K562 (cell line): ENCODE data around the gene PPP1R10. TPM values are rescaled to one million over a fixed set of nuclear protein-coding genes. Genes with fewer than 3 reads are reported as not detected.

Source experiments
- DACH1 ChIP-seq: fragments of 450-650 bp; IDR thresholded peaks from 2 replicates; pipeline ENCODE4 v1.6.1; 2018; ENCODE audit not compliant: partially characterized antibody
- DIDO1 ChIP-seq: fragments of 450-650 bp; IDR thresholded peaks from 2 replicates; pipeline ENCODE4 v1.6.1; 2016; ENCODE audit warnings: low read depth, missing biosample characterization, missing genetic modification characterization
- HMGN3 ChIP-seq: IDR thresholded peaks from 2 replicates; pipeline ENCODE4 v1.6.1; 2011; ENCODE audit warnings: borderline replicate concordance, low read depth, mild to moderate bottlenecking, mixed read lengths, low read length; ENCODE audit not compliant: insufficient read length; ENCODE audit errors: extremely low read depth
- HNRNPH1 ChIP-seq: fragments of 200-400 bp; formaldehyde crosslinking; optimal IDR thresholded peaks from 2 replicates; pipeline ENCODE3; 2017; ENCODE audit warnings: low read depth, mild to moderate bottlenecking, low read length, moderate library complexity
- LCOR ChIP-seq: sonication (generic); formaldehyde crosslinking; IDR thresholded peaks from 2 replicates; pipeline ENCODE4 v1.8.0; 2022; ENCODE audit warnings: mild to moderate bottlenecking, missing genetic modification reagents
- NFATC3 ChIP-seq: fragments of 450-650 bp; IDR thresholded peaks from 2 replicates; pipeline ENCODE4 v1.6.1; 2017; ENCODE audit warnings: mild to moderate bottlenecking
- TEAD2 ChIP-seq: fragments of 450-650 bp; IDR thresholded peaks from 2 replicates; pipeline ENCODE4 v1.6.1; 2016; ENCODE audit warnings: missing genetic modification characterization, control low read depth, missing compliant biosample characterization
- WHSC1 ChIP-seq: IDR thresholded peaks from one replicate; pipeline ENCODE4 v1.6.1; 2012; ENCODE audit warnings: low read length, control low read depth, inconsistent platforms
- ZNF324 ChIP-seq: fragments of 250-450 bp; sonication (Bioruptor Pico); IDR thresholded peaks from 2 replicates; pipeline ENCODE4 v1.4.0; 2020; ENCODE audit warnings: mild to moderate bottlenecking
- polyA plus RNA-seq, 8 experiments: library from polyadenylated mRNA; depleted of rRNA in 4 of 8; stranded (reverse) in 5 of 8; unstranded in 3 of 8; fragments of >200 nt; fragmentation: Nextera tagmentation in 2 of 8; fragmentation: Illumina TruSeq in 1 of 8; extraction: Ambion mirVana in 2 of 8; extraction: Trizol in 1 of 8; gene quantifications; 2 replicates each; pipeline versions ENCODE4 v1.2.1 to v1.2.3, GENCODE V29; 2011 to 2014; ENCODE audit warnings: inconsistent platforms in 1 of 8, missing spikeins in 1 of 8
- total RNA-seq, 7 experiments: library from RNA; depleted of rRNA in 6 of 7; stranded (reverse); fragments of >200 nt in 6 of 7; fragmentation: Illumina TruSeq in 2 of 7; extraction: Trizol in 2 of 7; gene quantifications; 2 replicates each; pipeline versions ENCODE4 v1.2.1 to v1.2.3, GENCODE V29; 2011 to 2021; ENCODE audit warnings: low replicate concordance in 1 of 7
- TF ChIP-seq, protein P1 (sequence below), 2 experiments: fragments of 450-650 bp; IDR thresholded peaks; 2 replicates each; pipeline ENCODE4 v1.6.1; 2016; ENCODE audit warnings: mild to moderate bottlenecking in 2 of 2, borderline replicate concordance in 1 of 2, low read depth in 1 of 2, moderate library complexity in 1 of 2
- TF ChIP-seq, protein P2 (sequence below): fragments of 250-450 bp; sonication (Bioruptor Pico); IDR thresholded peaks from 2 replicates; pipeline ENCODE4 v1.8.0; 2021; ENCODE audit warnings: moderate library complexity, mild to moderate bottlenecking, inconsistent platforms

Gene PPP1R10
- total and polyA plus RNA-seq, 9 of the 15 experiments (the other 6 are each of a cell fraction or from before 2014, with no cell fraction given), result 14.1 to 65.5 (median 32.6) TPM

DNA sequence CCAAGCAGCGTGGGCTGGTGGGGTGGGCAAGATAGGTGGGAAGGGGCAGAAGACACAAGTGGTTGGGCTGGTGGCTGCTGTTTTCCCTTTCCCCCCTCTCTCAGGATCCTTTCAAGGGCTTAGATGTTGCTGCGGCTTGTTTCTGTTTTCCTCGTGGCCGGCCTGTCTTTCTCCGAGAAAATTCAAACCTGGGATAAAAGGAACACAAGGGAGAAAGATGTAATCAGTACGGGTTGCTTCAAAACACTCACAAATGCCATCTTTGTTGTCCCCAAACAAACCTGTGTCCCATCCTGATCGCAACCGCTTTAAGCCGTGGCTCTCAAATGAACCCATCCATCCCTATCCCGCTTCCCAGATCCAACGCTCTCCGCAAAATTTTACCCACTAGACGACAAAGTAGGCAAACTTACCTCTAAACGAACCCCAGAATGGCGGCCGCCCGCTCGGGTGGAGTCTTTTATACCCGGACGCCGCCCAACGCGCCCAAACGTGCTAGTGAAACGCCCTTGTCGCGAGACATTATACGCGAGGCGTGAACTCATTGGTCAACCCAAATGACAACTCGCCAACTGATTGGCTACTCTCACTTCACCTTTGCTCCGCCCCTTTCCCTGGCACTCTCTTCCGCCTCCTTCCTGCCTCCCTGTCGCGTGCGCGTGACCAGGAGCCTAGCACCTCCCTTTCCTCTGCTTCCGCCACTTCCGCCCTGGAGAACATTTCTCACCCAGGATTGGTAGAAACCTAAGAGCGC, at the start of gene PPP1R10 (continued):
- TF ChIP-seq, protein P1, sequence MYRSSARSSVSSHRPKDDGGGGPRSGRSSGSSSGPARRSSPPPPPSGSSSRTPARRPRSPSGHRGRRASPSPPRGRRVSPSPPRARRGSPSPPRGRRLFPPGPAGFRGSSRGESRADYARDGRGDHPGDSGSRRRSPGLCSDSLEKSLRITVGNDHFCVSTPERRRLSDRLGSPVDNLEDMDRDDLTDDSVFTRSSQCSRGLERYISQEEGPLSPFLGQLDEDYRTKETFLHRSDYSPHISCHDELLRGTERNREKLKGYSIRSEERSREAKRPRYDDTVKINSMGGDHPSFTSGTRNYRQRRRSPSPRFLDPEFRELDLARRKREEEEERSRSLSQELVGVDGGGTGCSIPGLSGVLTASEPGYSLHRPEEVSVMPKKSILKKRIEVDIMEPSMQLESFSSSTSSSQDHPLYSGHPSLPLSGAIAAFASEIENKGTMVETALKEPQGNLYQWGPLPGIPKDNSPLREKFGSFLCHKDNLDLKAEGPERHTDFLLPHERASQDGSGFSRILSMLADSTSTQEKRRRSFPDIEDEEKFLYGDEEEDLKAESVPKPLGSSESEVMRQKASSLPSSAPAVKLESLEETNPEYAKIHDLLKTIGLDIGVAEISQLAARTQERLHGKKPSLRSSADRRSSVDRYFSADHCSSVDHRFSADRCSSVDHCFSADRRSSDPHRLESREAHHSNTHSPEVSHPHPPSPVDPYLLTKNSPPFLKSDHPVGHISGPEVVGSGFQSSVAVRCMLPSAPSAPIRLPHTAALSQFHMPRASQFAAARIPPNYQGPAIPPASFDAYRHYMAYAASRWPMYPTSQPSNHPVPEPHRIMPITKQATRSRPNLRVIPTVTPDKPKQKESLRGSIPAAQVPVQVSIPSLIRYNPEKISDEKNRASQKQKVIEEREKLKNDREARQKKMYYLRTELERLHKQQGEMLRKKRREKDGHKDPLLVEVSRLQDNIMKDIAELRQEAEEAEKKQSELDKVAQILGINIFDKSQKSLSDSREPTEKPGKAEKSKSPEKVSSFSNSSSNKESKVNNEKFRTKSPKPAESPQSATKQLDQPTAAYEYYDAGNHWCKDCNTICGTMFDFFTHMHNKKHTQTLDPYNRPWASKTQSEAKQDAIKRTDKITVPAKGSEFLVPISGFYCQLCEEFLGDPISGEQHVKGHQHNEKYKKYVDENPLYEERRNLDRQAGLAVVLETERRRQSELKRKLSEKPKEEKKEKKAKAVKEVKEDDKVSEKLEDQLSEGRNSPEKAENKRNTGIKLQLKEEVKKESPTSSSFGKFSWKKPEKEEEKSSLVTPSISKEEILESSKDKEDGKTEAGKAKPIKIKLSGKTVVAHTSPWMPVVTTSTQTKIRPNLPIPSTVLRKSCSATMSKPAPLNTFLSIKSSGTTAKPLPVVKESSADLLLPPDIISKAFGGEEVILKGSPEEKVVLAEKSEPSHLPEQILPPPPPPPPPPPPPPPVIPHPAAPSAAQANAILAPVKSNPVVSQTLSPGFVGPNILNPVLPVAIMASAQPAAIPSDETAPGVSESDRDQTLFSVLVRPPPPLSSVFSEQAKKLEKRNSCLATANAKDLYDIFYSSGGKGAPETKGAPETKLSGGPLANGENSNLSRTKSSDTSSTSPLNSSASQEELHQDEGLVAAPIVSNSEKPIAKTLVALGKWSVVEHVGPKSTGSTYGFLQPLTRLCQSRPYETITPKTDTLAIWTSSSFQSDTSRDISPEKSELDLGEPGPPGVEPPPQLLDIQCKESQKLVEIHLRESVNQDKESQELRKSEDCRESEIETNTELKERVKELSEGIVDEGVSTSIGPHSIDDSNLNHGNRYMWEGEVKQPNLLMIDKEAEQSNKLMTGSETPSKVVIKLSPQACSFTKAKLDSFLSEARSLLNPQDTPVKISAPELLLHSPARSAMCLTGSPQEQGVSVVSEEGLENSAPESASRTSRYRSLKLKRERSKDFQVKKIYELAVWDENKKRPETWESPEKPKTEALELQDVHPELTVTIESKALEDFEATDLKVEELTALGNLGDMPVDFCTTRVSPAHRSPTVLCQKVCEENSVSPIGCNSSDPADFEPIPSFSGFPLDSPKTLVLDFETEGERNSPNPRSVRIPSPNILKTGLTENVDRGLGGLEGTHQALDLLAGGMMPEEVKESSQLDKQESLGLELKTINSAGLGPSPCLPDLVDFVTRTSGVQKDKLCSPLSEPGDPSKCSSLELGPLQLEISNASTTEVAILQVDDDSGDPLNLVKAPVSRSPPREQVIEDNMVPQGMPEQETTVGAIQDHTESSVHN (IDR thresholded peaks at IDR 0.05; ENCODE audit: borderline replicate concordance in 1 of 2, low read depth in 1 of 2), result peak in 1 of 2 experiments; percentile 76; a peak in 2 of 4 replicates
- peak; percentile 97 for TF ChIP-seq LCOR (CRISPR knock-in tag)
- TF ChIP-seq, protein P2, sequence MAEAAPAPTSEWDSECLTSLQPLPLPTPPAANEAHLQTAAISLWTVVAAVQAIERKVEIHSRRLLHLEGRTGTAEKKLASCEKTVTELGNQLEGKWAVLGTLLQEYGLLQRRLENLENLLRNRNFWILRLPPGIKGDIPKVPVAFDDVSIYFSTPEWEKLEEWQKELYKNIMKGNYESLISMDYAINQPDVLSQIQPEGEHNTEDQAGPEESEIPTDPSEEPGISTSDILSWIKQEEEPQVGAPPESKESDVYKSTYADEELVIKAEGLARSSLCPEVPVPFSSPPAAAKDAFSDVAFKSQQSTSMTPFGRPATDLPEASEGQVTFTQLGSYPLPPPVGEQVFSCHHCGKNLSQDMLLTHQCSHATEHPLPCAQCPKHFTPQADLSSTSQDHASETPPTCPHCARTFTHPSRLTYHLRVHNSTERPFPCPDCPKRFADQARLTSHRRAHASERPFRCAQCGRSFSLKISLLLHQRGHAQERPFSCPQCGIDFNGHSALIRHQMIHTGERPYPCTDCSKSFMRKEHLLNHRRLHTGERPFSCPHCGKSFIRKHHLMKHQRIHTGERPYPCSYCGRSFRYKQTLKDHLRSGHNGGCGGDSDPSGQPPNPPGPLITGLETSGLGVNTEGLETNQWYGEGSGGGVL, result no peak
- no peak for TF ChIP-seq TEAD2 (tag)
- peak; percentile 64 for TF ChIP-seq ZNF324 (CRISPR knock-in tag)
- no peak for TF ChIP-seq DIDO1 (tag)
- no peak; the same call in 1 of the 2 replicates for TF ChIP-seq NFATC3
- TF ChIP-seq HNRNPH1, result no peak
- TF ChIP-seq HMGN3, result no peak
- TF ChIP-seq WHSC1, result no peak
- TF ChIP-seq DACH1, result no peak
